GM18868 (cell line): ENCODE data around the gene TMEM247.

Experiments
- ATAC-seq: cut with Tn5 transposase; IDR thresholded peaks from one replicate; pipeline ENCODE4 v1.9.1; 2021; ENCODE audit warnings: mild to moderate bottlenecking, moderate library complexity; ENCODE audit not compliant: unreplicated experiment

TMEM247 gene

GRCh38 chr2:46479265-46479664, at the start of gene TMEM247:
Gene TMEM247 (plus strand): TSS chr2:46479565.
- no peak for ATAC-seq

GRCh38 chr2:46430413-46430812, 49.0 kb upstream of the TMEM247 start:
- ATAC-seq, result no peak

- no peak for ATAC-seq
Observed at GRCh38 chr2:46430992-46431391, 48.4 kb upstream of the TMEM247 start.

- ATAC-seq, result no peak
Observed at GRCh38 chr2:46431481-46432235, 47.7 kb upstream of the TMEM247 start.

- ATAC-seq, result no peak
Observed at GRCh38 chr2:46434851-46435273, 44.5 kb upstream of the TMEM247 start.

GRCh38 chr2:46435353-46435752, 44.0 kb upstream of the TMEM247 start:
- no peak for ATAC-seq

- ATAC-seq, result no peak
Observed at GRCh38 chr2:46435796-46436360, 43.5 kb upstream of the TMEM247 start.

- ATAC-seq, result no peak
Observed at GRCh38 chr2:46436800-46437199, 42.6 kb upstream of the TMEM247 start.

GRCh38 chr2:46438102-46438501, 41.3 kb upstream of the TMEM247 start:
- no peak for ATAC-seq

- ATAC-seq, result no peak
Observed at GRCh38 chr2:46438794-46439193, 40.6 kb upstream of the TMEM247 start.

GRCh38 chr2:46439582-46439981, 39.8 kb upstream of the TMEM247 start:
- ATAC-seq, result no peak

GRCh38 chr2:46441838-46442712, 37.3 kb upstream of the TMEM247 start:
- ATAC-seq, result no peak

- ATAC-seq, result no peak
Observed at GRCh38 chr2:46444732-46445131, 34.6 kb upstream of the TMEM247 start.

GRCh38 chr2:46445556-46445955, 33.8 kb upstream of the TMEM247 start:
- no peak for ATAC-seq

GRCh38 chr2:46446871-46447568, 32.3 kb upstream of the TMEM247 start:
- no peak for ATAC-seq

- no peak for ATAC-seq
Observed at GRCh38 chr2:46447649-46448048, 31.7 kb upstream of the TMEM247 start.

- ATAC-seq, result no peak
Observed at GRCh38 chr2:46448111-46448510, 31.3 kb upstream of the TMEM247 start.

GRCh38 chr2:46448641-46449040, 30.7 kb upstream of the TMEM247 start:
- ATAC-seq, result no peak

- ATAC-seq, result no peak
Observed at GRCh38 chr2:46449700-46450099, 29.7 kb upstream of the TMEM247 start.

- ATAC-seq, result no peak
Observed at GRCh38 chr2:46451131-46451711, 28.1 kb upstream of the TMEM247 start.

GRCh38 chr2:46456789-46457188, 22.6 kb upstream of the TMEM247 start:
- ATAC-seq, result no peak
